Tibial nerve (tissue), 4 donors: ENCODE results near the gene SLC45A3. TPM values are rescaled to one million over a fixed set of nuclear protein-coding genes. Genes with fewer than 3 reads are reported as not detected.

Experiments
- DNase-seq, 2 donors: peaks; one replicate each; pipeline ENCODE4 v3.0.0-alpha.2; 2019; ENCODE audit warnings: low spot score in 2 of 2
- H3K27ac ChIP-seq, 4 donors: fragments of 200-600 bp; sonication (generic) in 3 of 4; one replicate each; pipeline ENCODE4 v1.5.1; 2017 to 2019; ENCODE audit warnings: mild to moderate bottlenecking in 1 of 4
- H3K27me3 ChIP-seq, 2 donors: fragments of 200-600 bp; sonication (generic) in 1 of 2; one replicate each; pipeline versions ENCODE4 v1.5.1 to v1.6.0; 2017 to 2019
- H3K36me3 ChIP-seq, 3 donors: fragments of 200-600 bp; sonication (generic); one replicate each; pipeline ENCODE4 v1.5.1; 2018 to 2019
- H3K4me1 ChIP-seq, 4 donors: fragments of 200-600 bp; sonication (generic) in 3 of 4; one replicate each; pipeline ENCODE4 v1.5.1; 2017 to 2019
- H3K4me3 ChIP-seq, 4 donors: fragments of 200-600 bp; sonication (generic) in 3 of 4; one replicate each; pipeline ENCODE4 v1.5.1; 2017 to 2019; ENCODE audit warnings: mild to moderate bottlenecking in 1 of 4, moderate library complexity in 1 of 4
- H3K9me3 ChIP-seq, 4 donors: fragments of 200-600 bp; sonication (generic) in 3 of 4; one replicate each; pipeline ENCODE4 v1.5.1; 2017 to 2019
- CTCF ChIP-seq, 5 experiments: fragments of 200-600 bp in 3 of 5; fragments of 450-650 bp in 2 of 5; sonication (generic) in 3 of 5; IDR thresholded peaks; one replicate each; pipeline ENCODE4 v1.5.1; 2016 to 2019; ENCODE audit warnings: antibody characterized with exemption in 5 of 5, mild to moderate bottlenecking in 3 of 5, moderate library complexity in 2 of 5
- EP300 ChIP-seq, 2 donors: sonication (generic); formaldehyde crosslinking; IDR thresholded peaks; one replicate each; pipeline ENCODE4 v1.6.1; 2017; ENCODE audit warnings: antibody characterized with exemption in 2 of 2, mild to moderate bottlenecking in 1 of 2
- POLR2A ChIP-seq, 2 donors: fragments of 450-650 bp; IDR thresholded peaks; one replicate each; pipeline ENCODE4 v1.6.1; 2017; ENCODE audit warnings: antibody characterized with exemption in 2 of 2, mild to moderate bottlenecking in 2 of 2, moderate library complexity in 2 of 2
- WGBS, 2 donors: methylation state at CpG; one replicate each; pipeline ENCODE4 v1.1.5; 2018; 5-methylcytosine and 5-hydroxymethylcytosine counted together
- total RNA-seq, 4 donors: library from RNA; depleted of rRNA; stranded (reverse); fragments of >200 nt; gene quantifications; one replicate each; pipeline ENCODE4 v1.1.0, GENCODE V29; 2016

SLC45A3 gene
- total RNA-seq, 4 donors from 2014 or later, result 0.44 to 2.9 (median 1.3) TPM

GRCh38 chr1:205711105-205712048 is 31.1 kb upstream of the SLC45A3 start:
- DNase-seq, result peak in 1 of 2 donors; percentile 84
- no peak for TF ChIP-seq POLR2A (IDR thresholded peaks at IDR 0.05)
- peak; percentile 65 to 83 (median 71) for TF ChIP-seq CTCF (IDR thresholded peaks at IDR 0.05)

GRCh38 chr1:205710201-205711062 is 30.1 kb upstream of the SLC45A3 start:
- Histone ChIP-seq H3K4me1 (peaks cover 0 to 36% (median 0%) of the 10 kb centered on the region in 4 donors), H3K9me3 (no peaks in the 10 kb centered on the region), H3K36me3 (peaks cover 0 to 52% (median 0%) of the 10 kb centered on the region in 3 donors), H3K4me3 (no peak overlapping the region), H3K27ac (peak overlapping the region in 1 of 4 donors; percentile 44), H3K27me3 (no peaks in the 10 kb centered on the region)
- DNase-seq, result no peak
- WGBS, 2 donors, result 62 to 63% methylated on average over 1 of the region's 1 CpG
- TF ChIP-seq EP300 (IDR thresholded peaks at IDR 0.05) (no peak), CTCF (IDR thresholded peaks at IDR 0.05) (no peak), POLR2A (IDR thresholded peaks at IDR 0.05) (no peak)

More at GRCh38 chr1:205711105-205712048, 31.1 kb upstream of the SLC45A3 start:
- peak overlapping the region in 1 of 4 donors; percentile 44 for H3K27ac ChIP-seq
- no peaks in the 10 kb centered on the region for H3K27me3 ChIP-seq
- peaks cover 0 to 58% (median 0%) of the 10 kb centered on the region in 3 donors for H3K36me3 ChIP-seq
- H3K4me3 ChIP-seq, result no peak overlapping the region
- H3K9me3 ChIP-seq, result no peaks in the 10 kb centered on the region
- 46% methylated on average over 8 of the region's 8 CpGs for WGBS, 2 donors
- H3K4me1 ChIP-seq, result peaks cover 0 to 36% (median 0%) of the 10 kb centered on the region in 4 donors

- no peaks in the 10 kb centered on the region for H3K9me3 ChIP-seq
- H3K27me3 ChIP-seq, result no peaks in the 10 kb centered on the region
- no peak for TF ChIP-seq CTCF (IDR thresholded peaks at IDR 0.05)
- TF ChIP-seq POLR2A (IDR thresholded peaks at IDR 0.05), result no peak
- TF ChIP-seq EP300 (IDR thresholded peaks at IDR 0.05), result no peak
- WGBS, 2 donors, result 86 to 89% methylated on average over 2 of the region's 2 CpGs
- peaks cover 0 to 48% (median 0%) of the 10 kb centered on the region in 3 donors for H3K36me3 ChIP-seq
- no peak overlapping the region for H3K27ac ChIP-seq
- H3K4me3 ChIP-seq, result no peak overlapping the region
- peaks cover 0 to 36% (median 0%) of the 10 kb centered on the region in 4 donors for H3K4me1 ChIP-seq
- DNase-seq, result no peak
Observed at GRCh38 chr1:205709640-205710039, 29.3 kb upstream of the SLC45A3 start.

- Histone ChIP-seq H3K36me3 (peaks cover 0 to 52% (median 0%) of the 10 kb centered on the region in 3 donors), H3K27ac (peak overlapping the region in 1 of 4 donors; percentile 4), H3K9me3 (no peaks in the 10 kb centered on the region), H3K4me1 (peaks cover 0 to 30% (median 0%) of the 10 kb centered on the region in 4 donors), H3K27me3 (no peaks in the 10 kb centered on the region), H3K4me3 (no peak overlapping the region)
- DNase-seq, result no peak
- WGBS, 2 donors, result 27 to 43% methylated on average over 4 of the region's 4 CpGs
- TF ChIP-seq POLR2A (IDR thresholded peaks at IDR 0.05) (no peak), EP300 (IDR thresholded peaks at IDR 0.05) (no peak), CTCF (IDR thresholded peaks at IDR 0.05) (no peak)
Observed at GRCh38 chr1:205709059-205709398, 28.7 kb upstream of the SLC45A3 start.
